Fibroblast of lung (primary cell): Measurements from ENCODE around the gene CCDC73.

Experiments used
- EZH2 ChIP-seq: IDR thresholded peaks from 2 replicates; pipeline ENCODE4 v1.5.1; 2012; ENCODE audit warnings: low read length, control low read depth, mild to moderate bottlenecking; ENCODE audit errors: missing control alignments
- TF ChIP-seq, protein P1 (sequence below), 2 donors: IDR thresholded peaks in 1 of 2; conservative IDR thresholded peaks in 1 of 2; 1 replicate in 1 of 2; 2 replicates in 1 of 2; pipeline ENCODE4 v1.5.1; 2011 to 2012; ENCODE audit warnings: low read length in 2 of 2, control low read depth in 1 of 2, inconsistent platforms in 1 of 2, low read depth in 1 of 2, mild to moderate bottlenecking in 1 of 2

GRCh38 chr11:32615422-32615821 lies 179.0 kb downstream of the CCDC73 start:
- TF ChIP-seq, protein P1, sequence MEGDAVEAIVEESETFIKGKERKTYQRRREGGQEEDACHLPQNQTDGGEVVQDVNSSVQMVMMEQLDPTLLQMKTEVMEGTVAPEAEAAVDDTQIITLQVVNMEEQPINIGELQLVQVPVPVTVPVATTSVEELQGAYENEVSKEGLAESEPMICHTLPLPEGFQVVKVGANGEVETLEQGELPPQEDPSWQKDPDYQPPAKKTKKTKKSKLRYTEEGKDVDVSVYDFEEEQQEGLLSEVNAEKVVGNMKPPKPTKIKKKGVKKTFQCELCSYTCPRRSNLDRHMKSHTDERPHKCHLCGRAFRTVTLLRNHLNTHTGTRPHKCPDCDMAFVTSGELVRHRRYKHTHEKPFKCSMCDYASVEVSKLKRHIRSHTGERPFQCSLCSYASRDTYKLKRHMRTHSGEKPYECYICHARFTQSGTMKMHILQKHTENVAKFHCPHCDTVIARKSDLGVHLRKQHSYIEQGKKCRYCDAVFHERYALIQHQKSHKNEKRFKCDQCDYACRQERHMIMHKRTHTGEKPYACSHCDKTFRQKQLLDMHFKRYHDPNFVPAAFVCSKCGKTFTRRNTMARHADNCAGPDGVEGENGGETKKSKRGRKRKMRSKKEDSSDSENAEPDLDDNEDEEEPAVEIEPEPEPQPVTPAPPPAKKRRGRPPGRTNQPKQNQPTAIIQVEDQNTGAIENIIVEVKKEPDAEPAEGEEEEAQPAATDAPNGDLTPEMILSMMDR (conservative IDR thresholded peaks at IDR 0.05 in 1 of 2, IDR thresholded peaks at IDR 0.05 in 1 of 2; ENCODE audit: low read depth in 1 of 2, low read length in 2 of 2), result peak in 1 of 2 donors; percentile 25
- TF ChIP-seq EZH2, result no peak
